OCI-M1 (cell line): ENCODE measurements around the gene BPHL.
"Not testable (repeated sequence)": the region's sequence is repeated elsewhere in the genome, so short reads cannot be mapped to it uniquely, and the experiment has no call there.

Experiments
- DNase-seq: peaks from one replicate; lab custom pipeline; 2025; lab: John Stamatoyannopoulos, UW

The BPHL gene

DNA sequence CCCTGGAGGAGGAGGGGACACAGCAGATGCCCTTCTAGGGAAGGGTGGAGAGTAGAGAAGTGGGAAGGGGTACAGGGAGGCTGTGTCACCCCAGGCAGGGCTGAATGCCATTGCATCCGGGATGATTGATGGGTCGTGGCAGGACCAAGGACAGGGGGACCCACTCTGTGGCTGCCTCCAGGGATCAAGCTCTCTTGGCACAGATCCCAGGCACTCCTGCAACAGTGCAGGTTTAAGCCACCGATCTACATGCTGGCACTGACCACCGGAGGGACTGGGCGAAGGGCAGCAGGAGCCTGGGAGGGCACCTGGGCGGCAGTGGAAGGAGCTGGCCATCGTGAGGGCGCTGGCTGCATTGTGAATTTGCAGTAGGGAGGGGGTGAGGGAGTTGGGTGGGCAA, 61.4 kb downstream of the BPHL start:
- DNase-seq: not testable (repeated sequence)

DNA sequence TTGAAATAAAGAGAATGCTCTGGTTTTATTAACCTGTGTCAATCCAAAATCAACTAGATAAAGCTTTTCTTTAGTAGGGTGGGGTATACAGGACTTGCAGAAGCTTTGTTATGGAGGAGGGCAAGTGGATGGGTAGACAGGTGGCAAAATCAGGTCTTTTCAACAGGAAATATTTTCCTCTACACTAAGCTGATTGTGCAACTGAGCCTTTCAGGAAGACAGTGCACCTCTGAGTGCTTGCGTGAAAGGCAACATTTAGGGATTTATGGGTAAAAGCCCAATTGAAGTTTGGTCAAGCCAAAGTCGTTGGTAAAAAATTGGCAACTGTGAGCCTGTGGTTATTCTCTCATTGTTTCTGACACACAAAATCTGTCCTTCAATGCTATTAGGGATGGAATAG, 62.6 kb downstream of the BPHL start:
- no peak for DNase-seq

DNA sequence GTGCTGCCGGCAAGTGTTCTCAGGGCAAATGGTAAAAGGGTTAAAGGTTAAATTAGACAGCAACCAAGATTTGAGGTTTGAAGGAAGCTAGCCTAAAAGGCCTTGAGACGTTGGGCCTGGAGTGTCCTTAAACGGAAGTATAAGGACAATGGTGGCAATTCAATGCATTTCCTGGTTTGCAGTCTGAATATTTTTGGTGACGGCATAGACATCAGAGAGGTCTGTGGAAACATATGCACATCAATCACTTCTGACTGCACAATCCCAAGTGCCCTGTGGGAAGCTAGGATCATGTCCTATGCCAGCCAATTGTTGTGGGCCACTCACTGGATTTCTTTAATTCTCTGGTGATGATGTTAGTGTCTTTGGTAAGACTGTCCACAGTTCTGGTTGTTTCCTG, 64.6 kb downstream of the BPHL start:
- DNase-seq: no peak

DNA sequence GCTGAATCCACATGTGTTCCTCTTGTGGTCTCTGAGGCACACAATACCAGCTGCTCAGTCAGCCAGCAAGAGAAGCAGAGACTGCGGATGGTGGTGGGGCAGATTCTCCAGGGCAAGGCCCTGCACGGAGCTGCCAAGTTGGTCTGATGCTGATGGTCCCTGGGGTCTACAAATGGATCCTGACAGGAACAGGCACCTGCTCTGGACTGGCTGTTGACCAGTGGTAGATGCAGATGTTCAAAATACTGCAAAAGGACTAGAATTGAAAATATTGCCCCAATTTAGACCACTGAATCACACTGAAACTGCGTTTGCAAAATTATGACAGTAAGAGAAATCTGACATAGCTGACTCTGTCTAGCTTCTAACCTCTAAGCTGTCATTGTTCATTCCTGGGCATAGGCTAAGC, 68.5 kb downstream of the BPHL start:
- no peak for DNase-seq

DNA sequence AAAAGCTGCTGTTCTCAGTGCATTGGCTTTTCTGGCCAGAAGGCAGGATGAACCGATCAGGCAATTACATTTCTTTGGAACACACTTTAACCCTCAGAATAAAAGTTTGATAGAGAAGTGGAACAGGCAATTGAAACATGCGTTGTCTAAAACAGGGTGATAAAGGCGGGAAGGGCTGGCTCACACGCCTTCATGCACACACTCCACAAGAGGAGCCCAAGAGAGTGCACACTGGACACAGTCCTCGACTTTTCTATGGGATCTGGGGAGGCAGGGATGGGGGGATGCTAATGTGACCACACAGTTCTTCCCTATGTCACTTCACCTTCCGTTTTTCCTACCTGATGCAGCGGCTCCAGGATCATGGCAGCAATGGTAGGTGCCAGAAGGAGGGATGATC, 69.8 kb downstream of the BPHL start:
- no peak for DNase-seq

GRCh38 chr6:3189192-3189591, 70.7 kb downstream of the BPHL start:
- DNase-seq: not testable (repeated sequence)

DNA sequence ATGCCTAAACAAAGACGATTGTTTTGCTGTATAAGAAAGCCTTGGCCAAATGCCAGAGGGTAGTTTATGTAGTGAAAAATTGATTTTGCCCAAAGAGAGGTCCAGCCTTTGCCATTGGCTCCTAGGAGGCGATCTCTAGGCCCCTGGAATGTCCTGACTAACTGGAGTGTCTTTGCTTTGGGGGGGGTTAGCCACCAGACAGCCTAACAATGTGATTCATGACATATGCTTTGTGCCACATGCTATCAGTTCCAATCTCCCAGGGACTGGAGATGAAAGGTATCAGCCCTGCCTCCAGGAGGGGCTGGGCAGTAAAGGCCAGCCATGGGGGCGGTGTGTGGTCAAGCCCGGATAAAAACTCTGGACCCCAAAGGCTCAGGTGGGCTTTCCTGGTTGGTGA, 71.5 kb downstream of the BPHL start:
- DNase-seq: no peak

GRCh38 chr6:3190779-3191178, 72.3 kb downstream of the BPHL start:
- DNase-seq: no peak

DNA sequence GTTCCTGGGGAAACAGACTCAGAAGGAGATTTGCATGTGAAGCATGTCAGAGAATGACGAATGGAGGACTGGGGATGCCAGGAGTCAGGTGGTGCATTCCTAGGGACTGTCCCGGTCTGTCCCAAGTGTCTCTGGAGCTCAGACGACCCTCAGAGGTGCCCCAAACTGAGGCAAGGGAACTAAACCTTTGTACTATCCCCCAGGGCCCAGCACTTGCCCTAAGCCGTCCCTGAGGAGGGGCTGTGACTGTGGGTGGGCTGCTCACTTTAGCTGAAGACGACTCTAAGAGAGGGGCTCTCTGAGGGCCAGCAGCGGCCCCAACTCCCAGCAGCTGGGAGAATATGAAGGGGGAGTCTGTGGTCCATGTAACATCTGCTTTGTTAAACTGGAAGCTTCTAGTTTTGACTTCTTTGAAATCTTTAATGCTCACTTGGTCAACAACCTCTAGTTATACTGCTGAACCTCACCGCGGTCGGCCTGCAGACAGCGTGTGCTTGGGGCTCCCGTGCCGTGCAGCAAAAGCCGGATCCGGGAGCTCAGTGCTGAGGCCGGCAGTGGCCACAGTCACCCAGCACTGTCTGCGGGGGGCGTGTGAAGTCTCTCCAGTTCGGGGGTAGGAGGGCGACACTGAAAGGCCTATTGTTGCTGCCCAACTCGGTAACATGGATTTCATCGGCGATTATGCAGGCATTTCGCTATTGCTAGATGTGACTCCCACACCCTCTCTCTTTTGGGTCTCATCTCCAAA, 74.8 kb downstream of the BPHL start:
- DNase-seq: no peak

DNA sequence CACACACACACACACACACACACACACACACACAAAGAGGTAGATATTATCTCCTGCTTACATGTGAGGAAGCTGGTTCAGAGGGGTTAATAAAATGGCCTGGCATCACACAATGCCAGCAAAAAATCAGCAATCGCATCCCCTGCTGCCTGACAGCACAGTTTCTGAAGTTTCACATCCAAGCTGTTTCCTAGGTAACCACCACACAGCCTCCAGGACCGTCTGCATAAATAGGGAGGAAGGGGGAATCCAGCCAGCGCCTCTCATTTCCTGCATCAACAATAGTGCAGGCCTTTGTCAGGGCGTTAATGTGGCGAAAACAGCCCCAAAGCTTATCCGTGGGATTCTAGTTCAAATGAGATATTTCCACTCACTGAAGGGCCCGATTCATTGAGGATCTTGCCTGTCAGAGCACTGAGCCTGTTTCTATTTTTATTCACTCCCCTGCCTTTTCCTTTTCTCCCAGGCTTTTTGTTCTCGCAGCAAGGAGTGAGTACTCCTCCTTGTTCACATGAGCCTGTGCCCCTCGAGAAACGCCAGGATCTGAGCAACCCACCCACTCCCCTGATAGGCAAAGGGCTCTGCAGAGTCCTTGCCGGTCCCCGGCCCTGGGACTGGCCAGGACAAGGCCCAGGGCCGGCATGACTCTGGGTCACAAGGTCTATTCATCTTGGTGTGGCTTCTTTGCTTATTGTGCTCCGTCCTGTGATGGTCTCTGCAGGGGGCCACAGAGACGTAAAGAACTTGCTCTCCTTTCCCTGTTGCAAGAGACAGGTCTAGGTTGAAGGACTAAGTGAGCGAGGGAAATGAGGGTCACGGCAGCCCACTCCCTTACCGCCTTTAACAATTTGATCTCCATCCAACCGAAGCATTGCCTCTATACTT, 76.3 kb downstream of the BPHL start:
- no peak for DNase-seq

DNA sequence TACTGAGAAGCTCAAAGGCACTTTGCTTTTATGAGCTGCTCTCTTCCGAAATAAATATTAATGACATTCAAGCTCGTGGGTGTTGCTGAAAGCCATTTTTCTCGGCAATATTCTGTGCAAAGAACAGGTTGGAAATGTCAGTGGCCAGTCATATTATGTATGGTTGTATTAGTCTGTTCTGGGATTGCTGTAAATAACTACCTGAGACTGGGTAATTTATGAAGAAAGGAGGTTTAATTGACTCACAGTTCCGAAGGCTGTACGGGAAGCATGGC, 76.8 kb downstream of the BPHL start:
- DNase-seq: no peak

GRCh38 chr6:3195695-3196497, 77.4 kb downstream of the BPHL start:
- DNase-seq: peak; percentile 90

- DNase-seq: peak; percentile 92
These were observed 78.3 kb downstream of the BPHL start for GRCh38 chr6:3196770-3197169.

DNA sequence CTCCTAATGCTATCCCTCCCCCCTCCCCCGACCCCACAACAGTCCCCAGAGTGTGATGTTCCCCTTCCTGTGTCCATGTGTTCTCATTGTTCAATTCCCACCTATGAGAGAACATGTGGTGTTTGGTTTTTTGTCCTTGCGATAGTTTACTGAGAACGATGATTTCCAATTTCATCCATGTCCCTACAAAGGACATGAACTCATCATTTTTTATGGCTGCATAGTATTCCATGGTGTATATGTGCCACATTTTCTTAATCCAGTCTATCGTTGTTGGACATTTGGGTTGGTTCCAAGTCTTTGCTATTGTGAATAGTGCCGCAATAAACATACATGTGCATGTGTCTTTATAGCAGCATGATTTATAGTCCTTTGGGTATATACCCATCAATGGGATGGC, 79.2 kb downstream of the BPHL start:
- not testable (repeated sequence) for DNase-seq

GRCh38 chr6:3199382-3199781, 80.9 kb downstream of the BPHL start:
- no peak for DNase-seq

DNA sequence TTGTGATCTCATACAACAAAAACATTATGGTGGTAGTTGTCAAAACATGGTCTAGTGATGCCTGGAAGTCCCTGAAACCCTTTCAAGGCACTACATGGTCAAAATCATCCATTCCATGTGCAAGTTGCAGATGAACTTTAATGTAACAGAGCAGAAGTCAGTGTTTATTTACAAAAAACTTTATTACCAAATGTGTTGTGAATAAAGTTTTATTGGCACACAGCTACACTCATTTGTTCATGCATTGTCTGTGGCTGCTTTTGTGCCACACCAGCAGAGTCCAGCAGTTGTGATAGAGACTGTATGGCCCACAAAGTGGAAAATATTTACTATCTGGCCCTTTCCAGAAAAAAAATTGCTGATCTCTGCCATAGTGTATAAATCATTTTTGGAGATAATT, 82.2 kb downstream of the BPHL start:
- DNase-seq: no peak

DNA sequence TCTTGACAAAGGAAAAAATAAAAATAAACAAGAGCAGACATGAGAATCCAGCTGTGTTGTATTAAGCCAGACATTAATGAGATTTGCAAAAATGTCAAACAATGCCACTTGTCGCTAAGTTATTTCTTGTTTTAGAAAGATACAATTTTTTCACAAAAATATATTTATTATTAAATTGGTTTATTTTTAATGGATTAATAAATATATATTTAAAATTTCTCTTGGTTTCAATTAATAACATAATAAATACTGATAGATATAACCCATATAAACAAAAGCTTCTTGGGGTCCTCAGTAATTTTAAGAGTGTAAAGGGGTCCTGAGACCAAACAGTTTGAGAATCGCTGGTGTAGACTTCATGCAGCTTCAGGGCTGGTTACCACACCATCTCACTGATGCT, 82.9 kb downstream of the BPHL start:
- no peak for DNase-seq
